GM12878 (cell line): ENCODE results near the gene FOSB. TPM values are rescaled to one million over a fixed set of nuclear protein-coding genes. Genes with fewer than 3 reads are reported as not detected.

Experiments used
- ATAC-seq: fragments of 200-7000 bp; cut with Tn5 transposase; 3 replicates; pipeline ENCODE4 v1.9.1; 2020; ENCODE audit warnings: mild to moderate bottlenecking, moderate library complexity
- BruUV-seq: library from RNA; stranded (reverse); fragments of 400-500 nt; replicated peaks from 2 replicates; lab custom pipeline; 2021; lab: Mats Ljungman, UMichigan
- CTCF ChIA-PET: fragments of 300-600 bp; sonication (Branson Sonifier 250); formaldehyde crosslinking; extraction: SDS; loops from one replicate; lab custom pipeline; 2021; ENCODE audit warnings: inconsistent platforms; lab: Yijun Ruan, JAX
- POLR2A ChIA-PET: fragments of 350-600 bp; formaldehyde crosslinking; extraction: SDS; loops from one replicate; lab custom pipeline; 2021; ENCODE audit warnings: inconsistent platforms; lab: Charles Lee
- RAD21 ChIA-PET: fragments of 300-600 bp; sonication (Branson Sonifier 250); formaldehyde crosslinking; loops from one replicate; lab custom pipeline; 2023; ENCODE audit warnings: antibody characterized with exemption; ENCODE audit not compliant: unreplicated experiment; lab: Charles Lee
- SMC1A ChIA-PET: fragments of 300-600 bp; sonication (Branson Sonifier 250); formaldehyde crosslinking; loops from one replicate; lab custom pipeline; 2023; ENCODE audit not compliant: unreplicated experiment, uncharacterized antibody; lab: Charles Lee
- DNase-seq: peaks from one replicate; pipeline ENCODE4 v3.0.0-alpha.2; 2011; ENCODE audit warnings: low read depth, low spot score
- FAIRE-seq: peaks from 3 replicates; lab custom pipeline; 2011; peaks lifted over from hg19 to GRCh38; lab: Jason Lieb, UNC
- H2AFZ ChIP-seq: 2 replicates; pipeline ENCODE4 v1.6.0; 2011; ENCODE audit warnings: low read depth, low read length, control low read depth; ENCODE audit not compliant: control insufficient read depth
- H3K27ac ChIP-seq: 2 replicates; pipeline ENCODE4 v1.5.1; 2011; ENCODE audit warnings: control low read depth; ENCODE audit not compliant: control insufficient read depth, insufficient read depth
- H3K27me3 ChIP-seq, 2 experiments: replicated peaks in 1 of 2; 2 replicates each; pipeline versions ENCODE4 v1.6.0 to v1.6.1; 2011; ENCODE audit warnings: low read length in 1 of 2; ENCODE audit not compliant: control insufficient read depth in 2 of 2, insufficient read depth in 2 of 2
- H3K36me3 ChIP-seq, 2 experiments: 2 replicates each; pipeline ENCODE4 v1.5.1; 2011; ENCODE audit warnings: low read length in 1 of 2; ENCODE audit not compliant: control insufficient read depth in 2 of 2, insufficient read depth in 2 of 2
- H3K4me1 ChIP-seq: 2 replicates; pipeline ENCODE4 v1.6.1; 2011; ENCODE audit warnings: mild to moderate bottlenecking, low read length, moderate library complexity, mixed read lengths; ENCODE audit not compliant: control insufficient read depth, insufficient read depth
- H3K4me2 ChIP-seq: 2 replicates; pipeline ENCODE4 v1.6.0; 2011; ENCODE audit warnings: control low read depth; ENCODE audit not compliant: control insufficient read depth, insufficient read depth
- H3K4me3 ChIP-seq: fragments of 200-600 bp; sonication (generic); 2 replicates; pipeline ENCODE4 v1.5.1; 2016
- H3K79me2 ChIP-seq: 2 replicates; pipeline ENCODE4 v1.6.0; 2011; ENCODE audit warnings: low read length; ENCODE audit not compliant: control insufficient read depth, insufficient read depth
- H3K9ac ChIP-seq: 2 replicates; pipeline ENCODE4 v1.8.0; 2011; ENCODE audit warnings: low read length, control low read depth, mixed read lengths; ENCODE audit not compliant: control insufficient read depth, insufficient read depth
- H3K9me3 ChIP-seq: replicated peaks from 3 replicates; pipeline ENCODE4 v1.5.1; 2011; ENCODE audit warnings: mild to moderate bottlenecking, low read length; ENCODE audit not compliant: control insufficient read depth, insufficient read depth
- H4K20me1 ChIP-seq: 2 replicates; pipeline ENCODE4 v1.6.0; 2011; ENCODE audit not compliant: control insufficient read depth, insufficient read depth
- CREM ChIP-seq: IDR thresholded peaks from 2 replicates; pipeline ENCODE4 v1.6.1; 2014; ENCODE audit warnings: antibody characterized with exemption, low read depth
- CTCF ChIP-seq, 3 experiments: IDR thresholded peaks in 2 of 3; conservative IDR thresholded peaks in 1 of 3; 2 replicates each; pipeline ENCODE4 v1.5.1; 2011; ENCODE audit warnings: low read depth in 3 of 3, low read length in 3 of 3, mild to moderate bottlenecking in 3 of 3, control low read depth in 2 of 3, moderate library complexity in 2 of 3, inconsistent platforms in 1 of 3, mixed read lengths in 1 of 3; ENCODE audit not compliant: control insufficient read depth in 2 of 3, insufficient read depth in 1 of 3; ENCODE audit errors: extremely low read depth in 1 of 3
- E2F8 ChIP-seq: fragments of 450-650 bp; IDR thresholded peaks from 2 replicates; pipeline ENCODE4 v1.6.1; 2018; ENCODE audit warnings: mild to moderate bottlenecking, low read depth, moderate library complexity; ENCODE audit not compliant: partially characterized antibody
- MYB ChIP-seq: fragments of 150-350 bp; IDR thresholded peaks from 2 replicates; pipeline ENCODE4 v1.6.1; 2014; ENCODE audit warnings: mild to moderate bottlenecking, low read depth, low read length, borderline replicate concordance
- NR2C1 ChIP-seq: fragments of 450-650 bp; IDR thresholded peaks from 2 replicates; pipeline ENCODE4 v1.6.1; 2017; ENCODE audit warnings: antibody characterized with exemption, mild to moderate bottlenecking, moderate library complexity
- SMC3 ChIP-seq: IDR thresholded peaks from 2 replicates; pipeline ENCODE4 v1.6.1; 2011; ENCODE audit warnings: low read length, improper control_type of control experiment, borderline replicate concordance
- WGBS: methylation state at CpG from one replicate; pipeline ENCODE4 v1.1.6; 2016; ENCODE audit warnings: low lambda C conversion rate; ENCODE audit not compliant: insufficient replicate concordance, insufficient coverage; ENCODE audit errors: missing lambda C conversion rate; 5-methylcytosine and 5-hydroxymethylcytosine counted together
- in situ Hi-C: fragments of 300-500 bp; cut with MboI; formaldehyde crosslinking; loops from 9 replicates; pipeline ENCODE4 v1.14.3; 2018; ENCODE audit warnings: mixed read lengths
- intact Hi-C: fragments of 100-400 bp; cut with micrococcal nuclease; formaldehyde crosslinking; loops from one replicate; pipeline ENCODE4 v1.14.2; 2022; ENCODE audit not compliant: unreplicated experiment
- polyA plus RNA-seq, 11 experiments: library from polyadenylated mRNA; depleted of rRNA in 4 of 11; unstranded in 6 of 11; stranded (reverse) in 5 of 11; fragments of >200 nt; fragmentation: Nextera tagmentation in 4 of 11; fragmentation: Illumina TruSeq in 1 of 11; extraction: Ambion mirVana in 4 of 11; extraction: Trizol in 1 of 11; gene quantifications; 1 replicate in 1 of 11; 2 replicates in 10 of 11; pipeline versions ENCODE4 v1.2.1 to v1.2.3, GENCODE V29; 2011 to 2016; ENCODE audit warnings: inconsistent platforms in 2 of 11, missing spikeins in 2 of 11, low read depth in 1 of 11
- total RNA-seq, 4 experiments: library from RNA; depleted of rRNA in 3 of 4; stranded (reverse); fragments of >200 nt in 3 of 4; fragmentation: Illumina TruSeq in 1 of 4; extraction: Trizol in 1 of 4; gene quantifications; 2 replicates each; pipeline versions ENCODE4 v1.2.1 to v1.2.3, GENCODE V29; 2013 to 2021

FOSB gene
- total and polyA plus RNA-seq, 10 of the 15 experiments (the other 5 are each of a cell fraction or from before 2014, with no cell fraction given) = 0.06 to 0.56 (median 0.26) TPM

- TF ChIP-seq E2F8 (no peak), NR2C1 (0 out of 2 replicates have a peak, but pooled peaks have one; percentile 32), CREM (peak; percentile 91)
These were observed 17.7 kb downstream of the FOSB start (continued) for GRCh38 chr19:45485305-45486077.

GRCh38 chr19:45488708-45489107 is 20.9 kb downstream of the FOSB start:
- Histone ChIP-seq H3K79me2 (no peaks in the 10 kb centered on the region), H3K4me3 (no peak overlapping the region), H3K4me2 (no peak overlapping the region), H3K9me3 (no peaks in the 10 kb centered on the region), H2AFZ (no peak overlapping the region), H3K27me3 (no peaks in the 10 kb centered on the region), H3K9ac (no peak overlapping the region), H3K36me3 (no peaks in the 10 kb centered on the region), H4K20me1 (no peaks in the 10 kb centered on the region), H3K27ac (no peak overlapping the region), H3K4me1 (0 out of 2 replicates have a peak, but pooled peaks cover 3% of the 10 kb centered on the region)
- RAD21 ChIA-PET = interaction anchor here (1.3 to 1.6 kb wide), 3 partner anchors 10 to 153 kb away, joined by 4 to 6 read pairs (median 5); no protein-coding TSS in a partner anchor
- SMC1A ChIA-PET = interaction anchor here (0.7 kb wide), 1 partner anchor 385 kb away, joined by 3 read pairs; no protein-coding TSS in a partner anchor
- POLR2A ChIA-PET = interaction anchor here (0.7 kb wide), 1 partner anchor 10 kb away, joined by 3 read pairs; no protein-coding TSS in a partner anchor
- FAIRE-seq (no peak), DNase-seq (no peak), ATAC-seq (no peak)
- in situ Hi-C loops (no loop called here), intact Hi-C loops (loop anchor here (10.0 kb wide), 1 partner anchor 394 kb away; the partner anchor contains the start of gene PPP1R37)
- BruUV-seq = no TSS peak
- CTCF ChIA-PET = interaction anchor here (0.6 to 2.6 kb wide), 4 partner anchors 10 to 229 kb away, joined by 3 to 12 read pairs (median 4); no protein-coding TSS in a partner anchor
- 56% methylated on average over 15 of the region's 15 CpGs for WGBS
- TF ChIP-seq MYB (no peak), CTCF (IDR thresholded peaks at IDR 0.05 in 2 of 3, conservative IDR thresholded peaks at IDR 0.05 in 1 of 3; ENCODE audit: control insufficient read depth in 2 of 3, extremely low read depth in 1 of 3, insufficient read depth in 1 of 3, low read depth in 3 of 3, low read length in 3 of 3) (no peak), SMC3 (no peak)
